Epithelial cell of proximal tubule (primary cell): Measurements from ENCODE around the gene BTBD6. TPM values are rescaled to one million over a fixed set of nuclear protein-coding genes. Genes with fewer than 3 reads are reported as not detected.
A peak's percentile ranks its signal among the peaks of the same experiment; 100 is the strongest.

Source experiments
- DNase-seq: peaks from one replicate; pipeline ENCODE4 v3.0.0-alpha.2; 2011; ENCODE audit warnings: low read depth
- H3K4me3 ChIP-seq: 2 replicates; pipeline ENCODE4 v1.5.1; 2011; ENCODE audit warnings: low read depth, mild to moderate bottlenecking, low read length
- total RNA-seq: library from RNA; depleted of rRNA; stranded (reverse); fragments of >200 nt; gene quantifications from 2 replicates; pipeline ENCODE4 v1.2.3, GENCODE V29; 2015
- TF ChIP-seq, protein P1 (sequence below): conservative IDR thresholded peaks from 2 replicates; pipeline ENCODE4 v1.5.1; 2012; ENCODE audit warnings: low read depth, mild to moderate bottlenecking, low read length

The BTBD6 gene
- total RNA-seq, 1 donor from 2014 or later = 39.4 TPM

DNA sequence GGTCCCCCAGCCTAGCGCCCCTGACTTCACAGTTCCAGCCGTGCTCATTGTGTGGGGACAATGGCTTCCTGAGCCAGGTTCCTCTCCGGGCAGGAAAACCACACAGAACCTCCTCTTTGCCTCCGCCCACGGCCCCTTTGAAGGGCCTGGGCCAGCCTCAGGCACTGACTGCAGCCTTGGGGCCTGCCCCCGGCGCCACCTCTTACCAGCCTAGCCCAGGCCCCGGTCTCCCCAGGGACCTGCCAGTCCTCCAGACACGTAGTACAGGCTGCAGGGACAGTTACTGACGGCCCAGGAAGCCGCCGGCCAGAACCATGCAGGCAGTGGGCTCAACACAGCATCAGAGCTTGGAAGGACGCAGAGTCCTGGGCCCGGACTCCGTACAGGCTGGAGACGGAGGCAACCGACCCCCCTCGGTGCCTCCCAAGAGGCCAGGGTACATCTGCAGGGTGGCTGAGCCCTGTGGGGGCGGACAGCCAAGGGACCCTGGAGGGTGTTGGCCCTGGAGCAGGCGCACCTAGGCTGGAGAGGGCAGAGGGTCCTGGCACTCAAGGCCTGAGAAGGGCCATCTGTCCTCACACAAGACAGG, 46.3 kb upstream of the BTBD6 start:
- TF ChIP-seq, protein P1, sequence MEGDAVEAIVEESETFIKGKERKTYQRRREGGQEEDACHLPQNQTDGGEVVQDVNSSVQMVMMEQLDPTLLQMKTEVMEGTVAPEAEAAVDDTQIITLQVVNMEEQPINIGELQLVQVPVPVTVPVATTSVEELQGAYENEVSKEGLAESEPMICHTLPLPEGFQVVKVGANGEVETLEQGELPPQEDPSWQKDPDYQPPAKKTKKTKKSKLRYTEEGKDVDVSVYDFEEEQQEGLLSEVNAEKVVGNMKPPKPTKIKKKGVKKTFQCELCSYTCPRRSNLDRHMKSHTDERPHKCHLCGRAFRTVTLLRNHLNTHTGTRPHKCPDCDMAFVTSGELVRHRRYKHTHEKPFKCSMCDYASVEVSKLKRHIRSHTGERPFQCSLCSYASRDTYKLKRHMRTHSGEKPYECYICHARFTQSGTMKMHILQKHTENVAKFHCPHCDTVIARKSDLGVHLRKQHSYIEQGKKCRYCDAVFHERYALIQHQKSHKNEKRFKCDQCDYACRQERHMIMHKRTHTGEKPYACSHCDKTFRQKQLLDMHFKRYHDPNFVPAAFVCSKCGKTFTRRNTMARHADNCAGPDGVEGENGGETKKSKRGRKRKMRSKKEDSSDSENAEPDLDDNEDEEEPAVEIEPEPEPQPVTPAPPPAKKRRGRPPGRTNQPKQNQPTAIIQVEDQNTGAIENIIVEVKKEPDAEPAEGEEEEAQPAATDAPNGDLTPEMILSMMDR = no peak
- DNase-seq = no peak
- H3K4me3 ChIP-seq = no peak overlapping the region

DNA sequence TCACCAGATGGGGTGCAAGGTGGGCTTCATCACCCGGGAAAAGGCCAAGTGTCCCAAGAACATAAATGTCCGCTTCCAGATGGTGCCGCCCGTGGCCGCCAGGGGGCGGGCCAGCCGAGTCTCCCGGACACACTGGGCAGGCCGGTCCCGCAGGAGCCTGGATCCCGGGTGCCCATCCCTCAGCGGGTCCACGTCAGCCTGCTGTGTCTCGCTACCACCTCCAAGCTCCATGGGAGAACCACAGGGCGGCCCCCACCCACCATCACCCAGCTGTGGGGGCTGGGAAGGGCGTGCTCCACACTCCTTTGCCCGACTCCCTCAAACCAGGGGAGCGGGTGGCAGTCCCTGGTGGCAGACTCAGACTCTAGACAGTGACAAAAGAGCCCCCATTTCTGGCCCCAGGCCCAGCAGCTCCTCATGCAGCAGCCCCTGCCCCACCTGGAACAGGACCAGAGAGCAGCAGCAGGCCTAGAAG, 45.2 kb upstream of the BTBD6 start:
- H3K4me3 ChIP-seq = no peak overlapping the region
- no peak for DNase-seq
- TF ChIP-seq, protein P1 = peak; percentile 75

DNA sequence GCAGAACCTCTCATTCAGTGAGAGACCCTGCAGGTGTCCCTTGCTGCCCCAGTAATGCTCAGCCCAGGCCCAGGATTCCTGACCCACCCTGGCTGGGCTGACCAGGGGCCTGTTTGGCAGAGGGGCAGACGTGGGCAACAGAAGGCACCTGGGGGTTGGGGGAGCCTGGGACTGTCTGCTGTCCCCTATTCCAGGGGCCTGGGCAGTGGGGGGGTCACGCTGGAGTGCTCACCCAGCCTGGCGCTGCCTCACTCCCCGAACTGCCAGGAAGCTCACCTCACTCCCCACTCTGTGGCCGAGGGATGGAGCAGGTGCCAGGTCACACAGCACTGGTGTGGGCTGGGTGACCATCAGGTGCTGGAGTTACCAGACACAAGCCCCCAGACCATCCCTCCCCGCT, 44.6 kb upstream of the BTBD6 start:
- H3K4me3 ChIP-seq = no peak overlapping the region
- TF ChIP-seq, protein P1 = no peak
- no peak for DNase-seq

DNA sequence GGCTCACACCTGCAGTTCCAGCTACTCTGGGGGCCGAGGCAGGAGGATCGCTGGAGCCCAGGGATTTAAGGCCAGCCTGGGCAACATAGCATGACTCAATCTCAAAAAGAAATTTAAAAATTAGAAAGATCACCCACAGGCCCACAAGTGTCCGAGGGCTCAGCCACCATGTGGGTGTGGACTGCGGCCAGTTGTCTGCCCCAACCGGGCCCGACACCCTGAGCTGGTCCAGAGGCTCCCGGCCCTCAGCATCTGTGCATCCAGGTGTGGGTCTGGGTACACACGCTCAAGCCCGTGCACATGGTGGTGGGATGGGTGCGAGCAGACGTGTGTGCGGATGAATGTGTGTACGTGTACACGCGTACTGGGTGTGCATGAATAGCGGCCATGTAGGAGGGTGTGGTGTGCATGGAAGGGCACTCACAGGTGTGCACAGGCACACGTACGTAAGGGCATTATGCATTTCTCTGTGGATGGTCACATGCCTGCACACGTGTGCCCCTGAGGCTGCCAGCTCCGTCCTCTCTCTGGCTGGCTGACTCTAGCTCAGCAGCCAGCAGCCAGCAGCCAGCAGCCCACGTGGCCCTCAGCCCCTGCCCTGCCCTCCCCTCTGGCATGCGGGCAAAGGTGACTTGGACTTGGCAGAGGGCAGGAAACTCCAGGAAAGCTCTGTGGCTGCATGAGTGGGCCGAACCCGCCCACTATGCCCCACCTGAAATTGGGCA, 44.0 kb upstream of the BTBD6 start:
- TF ChIP-seq, protein P1 = no peak
- H3K4me3 ChIP-seq = no peak overlapping the region
- DNase-seq = peak; percentile 25

DNA sequence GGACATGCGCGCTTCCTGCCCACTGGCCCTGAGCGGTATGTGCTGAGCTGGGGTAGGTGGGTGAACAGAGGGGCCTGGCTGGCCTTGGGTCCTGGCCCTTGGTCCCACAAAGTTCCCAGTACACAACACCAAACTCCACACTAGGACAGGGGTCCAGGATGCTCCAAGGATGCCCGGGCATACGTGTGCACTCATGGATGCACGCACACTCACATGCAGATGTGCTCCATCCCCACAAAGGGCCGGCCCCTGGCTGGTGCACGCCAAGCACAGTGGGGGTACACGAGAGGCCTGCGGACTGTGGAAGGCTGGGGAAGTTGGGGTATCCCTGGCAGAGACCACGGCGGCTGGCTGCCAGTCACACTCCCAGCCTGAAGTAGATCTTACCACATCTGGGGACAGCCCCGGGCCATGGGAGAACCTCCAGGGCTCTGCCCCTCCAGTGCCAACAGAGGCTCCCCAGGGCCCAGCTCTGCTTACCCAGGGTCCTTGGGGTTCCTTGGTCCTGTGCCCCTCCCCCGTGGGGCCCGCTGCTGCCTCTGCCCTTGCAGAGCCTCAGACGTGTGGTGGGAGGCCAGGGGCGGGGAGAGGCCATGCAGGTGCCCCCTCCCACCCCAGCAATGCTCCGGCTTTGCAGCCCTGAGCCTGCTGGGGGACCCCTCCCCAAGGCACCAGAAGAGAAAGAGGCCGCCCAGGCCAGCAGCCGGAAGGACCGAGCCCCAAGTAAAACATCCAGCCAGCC, 43.2 kb upstream of the BTBD6 start:
- DNase-seq = no peak
- no peak overlapping the region for H3K4me3 ChIP-seq
- TF ChIP-seq, protein P1 = no peak

DNA sequence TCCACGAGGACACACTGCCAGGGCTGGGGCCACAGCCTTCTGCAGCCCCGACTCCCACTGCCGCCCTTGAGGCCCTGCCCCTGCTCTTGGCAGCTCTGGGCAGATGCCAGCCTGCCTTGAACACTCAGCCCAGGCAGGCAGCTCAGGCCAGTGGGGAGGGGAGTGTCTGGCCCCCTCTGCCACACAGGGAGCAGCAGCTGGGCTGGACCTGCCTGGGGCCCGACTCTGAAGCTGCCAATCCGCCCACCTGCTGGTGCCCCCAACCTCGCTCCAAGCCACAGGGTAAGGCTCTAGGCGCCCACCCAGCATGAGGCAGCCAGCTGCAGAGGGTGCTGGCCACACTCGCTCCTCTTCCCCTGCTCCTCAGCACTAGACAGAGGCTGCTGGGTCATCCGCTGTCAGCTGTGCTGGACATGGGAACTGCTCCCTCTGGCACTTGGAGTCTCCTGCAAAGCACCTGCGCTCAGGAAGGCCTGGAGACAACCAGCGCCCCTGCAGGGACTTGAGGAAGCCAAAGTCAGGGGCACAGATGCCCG, 42.6 kb upstream of the BTBD6 start:
- H3K4me3 ChIP-seq = no peak overlapping the region
- TF ChIP-seq, protein P1 = no peak
- no peak for DNase-seq
